GM21825 (cell line): Measurements from ENCODE around the gene TACC2.

Experiments used
- ATAC-seq: cut with Tn5 transposase; IDR thresholded peaks from one replicate; pipeline ENCODE4 v1.9.1; 2021; ENCODE audit warnings: mild to moderate bottlenecking, moderate library complexity; ENCODE audit not compliant: unreplicated experiment

TACC2 gene

DNA sequence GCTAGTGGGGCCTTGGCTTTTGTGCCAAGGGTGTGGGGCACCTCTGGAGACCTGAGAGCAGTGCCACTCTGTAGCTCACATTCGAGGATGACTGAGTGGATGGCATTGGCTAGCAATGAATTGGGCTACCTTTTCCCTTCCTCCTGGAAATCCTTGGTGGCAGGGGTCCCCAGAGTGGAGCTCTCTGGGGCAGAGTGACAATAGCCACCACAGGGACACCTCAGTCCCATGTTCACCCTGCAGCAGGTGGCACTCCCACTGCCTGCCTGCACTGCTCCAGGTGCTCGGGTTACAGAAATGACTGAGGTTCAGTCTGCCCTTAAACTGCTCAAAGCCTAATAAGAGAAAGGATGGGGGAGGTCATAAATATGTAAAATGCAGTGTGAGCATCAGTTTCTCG lies 300.0 kb downstream of the TACC2 start:
- ATAC-seq: no peak

DNA sequence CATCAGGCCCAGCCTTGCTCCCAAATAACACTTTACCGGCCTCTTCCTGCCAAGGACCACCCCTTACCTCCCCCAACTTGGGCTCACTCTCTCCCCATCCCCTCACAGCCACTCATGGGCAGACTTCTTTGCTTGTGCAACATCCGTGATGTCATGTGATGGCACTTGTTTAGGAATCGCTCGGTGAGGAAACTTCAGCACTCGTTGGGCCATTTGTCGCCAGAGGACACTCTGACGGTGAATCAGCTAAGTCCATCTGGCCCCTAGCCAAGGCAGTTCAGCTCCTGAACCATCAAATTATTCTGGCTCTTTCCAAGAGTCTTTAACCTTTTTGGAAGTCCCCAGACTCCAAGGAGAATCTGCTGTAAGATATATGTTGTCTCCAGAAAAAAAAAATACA lies 301.4 kb downstream of the TACC2 start:
- ATAC-seq: no peak

DNA sequence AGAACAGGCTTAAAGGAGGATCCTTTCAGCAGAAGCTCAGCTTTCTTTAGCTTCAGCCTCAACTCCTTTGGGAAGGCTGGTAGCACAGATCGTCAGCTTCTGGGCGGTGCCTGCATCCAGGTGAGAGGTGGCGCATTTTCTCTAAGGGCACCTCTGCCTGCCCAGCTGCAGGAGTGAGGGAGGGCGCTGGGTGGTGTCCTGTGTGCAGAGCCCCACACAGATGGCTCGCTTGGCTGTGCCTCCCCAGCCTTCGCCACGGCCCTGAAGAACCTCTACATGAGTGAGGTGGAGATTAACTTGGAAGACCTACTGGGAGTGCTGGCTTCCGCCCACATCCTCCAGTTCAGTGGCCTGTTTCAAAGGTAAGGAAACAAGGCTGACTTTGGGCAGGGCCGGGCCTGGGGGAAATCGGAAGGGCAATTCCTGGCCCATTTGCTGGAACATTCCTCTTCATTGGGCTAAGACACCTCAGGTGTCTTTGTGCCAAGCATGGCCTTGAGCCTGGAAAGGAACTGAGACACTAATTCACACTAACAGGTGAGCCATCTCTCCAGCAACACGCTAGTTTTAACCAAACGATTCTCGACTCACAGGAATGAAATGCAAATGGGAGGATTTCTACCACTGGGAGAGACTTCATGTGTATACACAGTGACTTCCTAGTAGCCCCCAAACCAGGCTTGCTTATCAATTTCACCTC lies 302.0 kb downstream of the TACC2 start:
- ATAC-seq: no peak

DNA sequence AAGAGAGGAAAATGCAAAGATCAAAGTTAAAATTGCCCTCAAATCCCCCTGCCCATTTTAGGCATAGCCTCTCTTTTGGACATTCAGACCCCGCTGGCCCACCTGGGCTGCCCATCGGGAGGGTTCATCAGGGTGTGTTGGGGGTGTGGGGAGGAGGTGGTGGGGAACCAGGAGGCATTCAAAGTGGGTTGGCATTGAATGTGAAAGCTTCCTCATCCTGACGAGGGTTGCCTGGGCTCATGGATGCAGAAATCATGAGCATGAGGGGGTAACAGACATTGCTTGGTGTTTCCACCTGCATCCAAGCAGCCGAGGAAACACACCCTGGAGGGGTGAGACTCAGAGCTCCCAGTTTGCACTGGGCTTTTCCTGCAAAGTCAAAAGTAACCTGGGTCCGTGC lies 302.8 kb downstream of the TACC2 start:
- no peak for ATAC-seq

DNA sequence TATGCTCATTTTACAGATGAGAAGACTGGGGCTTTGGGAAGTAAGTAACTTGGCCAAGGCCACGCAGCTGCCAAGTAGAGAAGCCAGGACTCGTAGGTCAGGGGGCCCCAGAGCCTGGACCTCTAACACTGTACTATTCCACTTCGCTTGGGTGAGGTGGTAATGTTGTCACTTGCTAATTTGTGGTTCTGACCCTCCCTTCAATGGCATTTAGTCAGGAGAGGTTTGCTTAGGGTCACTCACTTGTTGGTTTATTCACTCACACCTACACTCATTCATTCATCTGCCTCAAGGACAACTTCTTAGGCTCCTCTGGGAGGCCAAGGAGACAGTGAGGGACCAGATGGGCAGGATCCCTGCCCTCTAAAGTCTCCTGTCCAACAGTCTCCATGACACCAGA lies 303.4 kb downstream of the TACC2 start:
- ATAC-seq: no peak

DNA sequence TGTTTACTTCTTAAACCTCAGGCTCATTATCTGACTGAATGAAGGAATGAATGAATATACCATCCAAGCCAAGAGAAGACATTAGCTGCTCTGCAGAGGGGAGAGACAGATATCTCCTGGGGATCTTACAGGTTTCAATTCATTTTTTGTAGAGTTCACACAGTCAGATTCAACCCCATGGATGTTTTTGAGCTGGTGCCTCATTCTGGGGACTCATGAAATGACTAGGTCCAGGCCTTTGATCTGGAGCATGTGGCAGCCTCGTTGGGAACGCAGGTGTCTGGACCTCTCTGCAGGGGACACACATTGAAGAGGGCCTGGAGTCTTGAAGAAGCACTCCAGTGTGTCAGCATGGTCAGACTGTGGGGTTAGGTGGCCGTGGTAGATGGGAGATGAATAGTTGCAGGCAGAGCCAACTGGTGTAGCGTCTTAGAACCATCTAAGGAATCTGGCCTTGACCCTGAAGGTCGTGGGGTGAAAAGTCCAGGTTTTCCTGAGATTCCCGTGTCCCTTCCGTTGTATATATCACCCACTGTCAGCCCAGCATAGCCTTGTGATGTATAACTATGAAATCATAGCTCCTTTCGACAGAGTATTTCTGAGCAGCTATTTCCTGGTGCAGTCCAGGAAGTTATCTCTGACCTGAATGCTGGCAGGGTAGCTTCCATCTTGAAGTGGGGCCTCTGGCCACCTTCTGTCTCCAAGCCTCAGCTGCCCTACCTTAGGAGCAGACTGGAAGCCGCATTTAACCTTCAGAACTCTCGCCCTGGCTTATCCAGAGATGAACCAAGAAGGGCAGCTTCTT lies 304.4 kb downstream of the TACC2 start:
- no peak for ATAC-seq

DNA sequence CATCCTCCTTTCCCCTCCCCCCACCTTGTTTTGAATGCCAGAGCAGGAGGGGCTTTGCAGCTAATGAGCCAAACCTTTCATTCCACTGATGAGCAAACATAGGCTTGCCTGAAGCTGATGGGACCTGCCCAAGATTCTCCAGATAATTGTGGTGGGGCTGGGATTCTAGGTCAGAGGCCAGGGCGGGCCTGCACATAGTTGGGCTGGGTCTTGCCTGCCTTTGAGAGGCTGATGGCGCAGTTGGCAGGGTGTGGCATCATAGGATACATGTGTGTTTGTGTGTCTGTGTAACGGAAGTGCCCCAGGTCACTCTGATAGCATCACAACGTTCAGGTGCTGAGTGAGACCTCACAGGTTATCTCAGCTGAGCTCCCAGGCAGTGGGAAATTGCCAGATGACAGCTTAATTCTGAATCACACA lies 305.0 kb downstream of the TACC2 start:
- no peak for ATAC-seq

DNA sequence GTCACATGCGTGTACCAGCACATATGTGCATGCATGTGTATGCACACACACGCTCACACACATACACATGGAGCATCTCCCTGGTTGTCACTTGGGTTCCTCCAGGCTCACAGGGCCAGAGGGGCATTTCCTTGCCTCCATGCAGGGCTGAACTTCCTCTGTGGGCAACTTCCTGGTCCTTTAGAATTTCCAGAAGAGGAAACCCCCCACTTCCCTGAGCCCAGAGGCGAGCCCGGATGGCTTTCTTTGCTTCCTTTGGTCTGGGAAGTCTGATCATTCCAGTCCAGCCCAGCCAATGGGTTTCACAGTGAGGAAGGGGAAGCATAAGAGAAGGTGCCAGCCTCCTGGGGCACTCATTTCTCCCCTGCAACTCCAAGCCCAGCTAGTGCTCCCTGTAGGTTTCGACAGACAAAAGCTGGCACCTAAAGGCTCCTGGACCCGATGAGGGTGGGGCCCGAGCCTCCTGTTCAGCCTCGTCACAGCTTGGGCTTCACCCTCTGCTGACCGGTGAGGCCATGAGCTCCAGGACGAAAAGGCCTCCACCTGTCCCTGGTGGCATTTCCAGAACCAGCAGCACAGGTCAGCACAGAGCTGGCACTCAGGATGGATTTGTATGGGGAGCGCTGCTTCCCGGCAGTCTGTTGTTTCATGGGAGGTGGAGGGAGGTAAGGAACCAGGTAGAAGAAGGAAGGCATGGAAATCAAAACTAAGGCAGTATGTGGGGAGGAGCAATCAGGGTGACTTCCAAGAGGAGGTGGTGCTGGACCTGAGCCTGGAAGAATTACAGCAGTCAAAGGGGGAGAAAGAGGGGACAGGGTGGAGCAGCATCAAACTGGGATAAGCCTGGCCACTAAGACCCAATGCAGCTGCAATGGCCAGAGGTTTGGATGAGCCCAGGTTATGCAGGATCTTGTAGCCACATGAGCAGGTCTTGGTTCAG lies 305.8 kb downstream of the TACC2 start:
- ATAC-seq: no peak

DNA sequence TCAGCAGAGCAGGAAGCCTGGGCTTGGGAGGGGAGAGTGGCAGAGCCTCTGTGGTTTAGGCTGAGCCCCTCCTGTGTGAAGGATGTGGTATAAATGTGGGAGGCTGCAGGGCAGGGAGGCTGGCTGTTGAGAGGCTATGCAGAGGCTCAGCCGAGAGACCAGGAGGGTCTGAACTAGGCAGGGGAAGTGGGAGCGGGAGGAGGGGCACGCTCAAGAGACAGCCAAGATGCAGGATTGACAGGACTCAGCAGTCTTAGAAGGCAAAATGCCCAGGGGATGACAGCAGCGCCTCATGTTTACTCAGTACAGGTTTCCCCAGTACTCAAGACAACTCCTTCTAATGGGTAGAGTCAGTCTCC lies 306.5 kb downstream of the TACC2 start:
- ATAC-seq: no peak

DNA sequence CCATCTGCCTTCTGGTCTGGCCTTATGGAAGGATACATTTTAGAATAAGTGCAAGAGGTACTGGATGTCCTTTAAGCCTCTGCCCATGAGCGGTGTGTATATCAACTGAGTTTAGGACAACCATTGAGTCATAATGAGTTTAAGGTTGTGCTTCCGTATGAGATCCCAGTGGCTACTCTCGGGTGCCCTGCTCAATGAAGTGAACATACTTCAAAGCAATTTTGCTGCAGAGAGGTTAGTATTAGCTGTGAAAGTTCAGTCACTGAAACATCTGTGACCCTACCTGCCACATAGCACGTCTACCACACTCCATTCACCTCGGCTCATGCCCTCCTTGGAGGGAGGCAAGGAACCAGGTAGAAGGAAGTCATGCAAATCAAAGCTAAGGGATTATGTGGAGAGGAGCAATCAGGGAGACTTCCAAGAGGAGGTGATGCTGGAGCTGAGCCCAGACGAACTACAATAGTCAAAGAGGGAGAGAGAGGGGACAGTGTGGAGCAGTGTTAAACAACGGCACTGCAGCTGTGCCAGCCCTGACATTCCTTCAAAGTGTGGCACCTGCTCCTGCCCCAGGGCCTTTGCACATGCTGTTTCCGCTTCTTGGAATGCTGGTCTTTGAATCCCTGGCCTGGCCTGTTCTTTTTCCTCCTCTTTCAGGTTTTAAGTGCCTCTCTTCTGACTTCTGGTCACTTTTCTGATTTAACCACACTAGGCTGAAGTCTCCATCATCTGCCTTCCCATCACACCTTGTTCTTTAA lies 307.6 kb downstream of the TACC2 start:
- no peak for ATAC-seq

DNA sequence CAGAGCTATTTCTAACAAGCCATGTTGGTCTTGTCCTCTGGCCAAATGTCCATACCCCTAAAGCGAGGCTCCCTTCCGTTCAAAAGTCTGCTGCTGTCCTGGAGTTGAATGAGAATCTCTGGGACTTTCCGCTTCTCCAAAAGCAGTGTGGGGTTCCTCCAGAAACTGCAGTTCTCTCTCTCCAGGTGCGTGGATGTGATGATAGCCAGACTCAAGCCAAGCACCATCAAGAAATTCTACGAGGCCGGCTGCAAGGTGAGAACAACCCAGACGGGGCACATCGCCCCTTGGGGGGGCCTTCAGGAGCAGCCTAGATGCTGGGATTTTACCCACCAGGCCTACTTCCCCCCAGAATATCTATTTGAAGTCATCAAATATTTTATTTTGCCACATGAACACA lies 308.6 kb downstream of the TACC2 start:
- no peak for ATAC-seq

DNA sequence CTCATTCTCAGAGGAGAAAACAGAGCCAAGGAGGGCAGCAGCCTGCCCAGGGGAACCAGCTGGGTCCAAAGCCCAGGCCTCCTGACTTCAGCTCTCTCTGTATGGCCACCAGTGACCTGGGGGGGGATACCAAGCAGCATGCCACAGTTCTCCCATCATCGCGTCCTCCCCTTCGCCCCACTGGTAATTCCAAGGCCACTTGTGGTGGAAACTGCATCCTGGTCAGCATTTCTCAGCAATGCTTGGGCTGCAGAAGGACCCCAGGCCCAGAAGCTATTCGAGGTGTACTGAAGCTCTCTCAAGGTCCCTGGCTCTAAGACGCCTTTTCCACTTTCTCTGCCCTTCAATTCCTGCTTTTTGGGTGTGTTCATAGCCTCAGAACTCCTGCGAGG lies 309.2 kb downstream of the TACC2 start:
- no peak for ATAC-seq

DNA sequence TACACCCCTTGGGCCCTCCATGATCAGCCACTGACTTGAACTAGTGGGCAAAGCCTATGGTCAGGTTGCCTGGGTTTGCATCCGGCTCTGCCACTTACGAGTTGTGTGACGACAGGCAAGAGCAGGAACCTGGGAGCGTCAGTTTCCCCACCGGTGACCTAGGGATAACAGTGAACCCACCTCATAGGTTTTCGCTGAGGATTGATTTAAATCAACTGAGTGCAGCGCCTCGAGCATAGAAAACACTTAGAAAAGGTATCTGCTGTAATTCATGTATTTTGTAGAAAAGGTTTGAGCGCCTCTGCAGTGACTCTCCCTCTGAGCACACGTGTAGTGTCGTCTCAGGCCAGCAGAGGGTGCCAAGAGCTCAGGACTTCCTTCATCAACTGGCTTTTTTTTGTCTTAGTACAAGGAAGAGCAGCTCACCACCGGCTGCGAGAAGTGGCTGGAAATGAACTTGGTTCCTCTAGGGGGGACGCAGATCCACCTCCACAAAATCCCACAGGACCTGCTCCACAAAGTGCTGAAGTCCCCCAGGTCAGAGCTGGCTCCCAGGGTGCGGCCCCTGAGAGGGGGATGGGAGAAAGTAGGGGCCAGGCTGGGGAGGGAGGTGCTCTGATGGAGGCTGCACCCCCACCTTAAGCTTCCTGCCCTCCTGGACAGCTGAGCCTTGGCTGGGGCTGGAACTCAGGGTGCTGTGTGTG lies 309.8 kb downstream of the TACC2 start:
- peak; percentile 60 for ATAC-seq

DNA sequence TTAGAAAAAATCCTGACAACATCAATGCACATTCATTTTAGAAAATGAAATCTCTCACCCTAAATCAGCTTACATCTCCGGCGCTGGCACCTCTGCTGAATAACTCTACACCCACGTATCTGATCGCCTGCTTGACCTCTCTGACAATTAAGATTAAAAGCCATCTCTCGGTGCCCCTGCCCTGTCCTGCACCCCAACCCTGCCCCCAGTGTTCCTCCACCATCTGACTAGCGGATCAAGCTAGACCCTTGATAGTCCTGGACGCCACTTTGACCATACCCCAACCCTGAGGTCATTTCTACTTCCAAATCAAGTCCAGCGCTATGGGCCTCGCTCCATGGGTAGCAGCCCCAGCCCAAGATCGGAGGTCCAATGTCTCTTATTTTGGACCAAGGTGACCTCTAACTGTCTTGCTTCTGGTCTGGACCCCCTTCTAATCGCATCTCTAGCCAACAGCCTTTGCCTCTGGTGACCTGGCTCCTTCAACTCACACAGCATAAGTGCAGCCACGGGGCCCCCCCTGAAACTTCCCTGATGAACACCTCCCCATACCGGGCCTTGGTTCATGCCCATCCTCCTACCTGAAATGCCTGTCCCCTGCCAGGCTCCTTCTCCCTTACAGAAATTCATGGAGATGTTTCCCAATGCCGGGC lies 310.6 kb downstream of the TACC2 start:
- no peak for ATAC-seq

DNA sequence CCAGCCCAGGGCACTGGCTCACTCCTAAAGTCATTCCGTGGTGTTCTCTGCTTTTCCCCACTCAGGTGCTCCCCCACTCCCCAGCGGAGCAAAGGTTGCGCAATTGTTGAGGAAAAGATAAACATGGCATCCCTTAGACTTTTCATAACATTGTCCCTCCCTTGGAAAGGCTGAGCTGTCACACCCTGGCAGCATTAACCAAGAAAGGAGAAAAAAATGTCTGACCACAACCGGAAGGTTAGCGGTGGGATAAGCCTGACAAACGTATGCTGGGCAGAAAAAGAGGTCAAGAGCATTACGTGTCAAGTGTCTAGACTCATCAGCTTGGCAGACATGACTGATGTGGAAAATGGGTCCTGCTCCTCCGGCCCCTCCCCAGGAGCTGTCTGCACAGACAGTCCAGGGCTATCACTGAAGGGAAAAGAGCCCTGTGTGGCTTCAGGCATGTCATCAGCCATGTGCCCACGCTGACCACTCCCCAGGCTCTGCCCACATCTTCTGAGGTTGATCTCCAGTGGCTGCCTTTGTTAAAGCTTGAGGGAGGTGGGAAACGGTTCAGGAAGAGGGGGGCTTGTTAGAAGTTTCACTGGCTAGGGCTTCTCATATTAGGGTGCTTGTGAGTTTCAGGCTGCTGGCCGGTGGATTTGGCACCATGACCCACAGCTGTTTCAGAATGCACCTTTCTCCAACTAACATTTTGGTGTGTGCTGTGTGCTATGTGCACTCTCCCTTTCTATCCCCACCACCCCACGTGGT lies 312.3 kb downstream of the TACC2 start:
- ATAC-seq: no peak

DNA sequence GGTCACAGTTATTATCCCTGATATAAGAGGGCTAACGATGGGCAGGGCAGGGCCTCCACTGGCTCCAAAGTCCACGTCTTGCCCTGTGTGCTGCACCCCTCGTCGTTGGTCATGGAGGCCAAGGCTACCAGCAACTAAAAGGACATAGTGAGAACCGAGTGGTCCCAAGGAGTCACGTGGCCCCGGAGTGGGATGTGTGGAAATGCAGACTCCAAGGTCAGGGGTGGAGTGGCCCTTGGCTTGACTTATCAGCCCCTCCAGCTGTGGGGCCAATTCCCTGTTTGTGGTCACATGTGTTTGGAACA lies 312.8 kb downstream of the TACC2 start:
- ATAC-seq: no peak

DNA sequence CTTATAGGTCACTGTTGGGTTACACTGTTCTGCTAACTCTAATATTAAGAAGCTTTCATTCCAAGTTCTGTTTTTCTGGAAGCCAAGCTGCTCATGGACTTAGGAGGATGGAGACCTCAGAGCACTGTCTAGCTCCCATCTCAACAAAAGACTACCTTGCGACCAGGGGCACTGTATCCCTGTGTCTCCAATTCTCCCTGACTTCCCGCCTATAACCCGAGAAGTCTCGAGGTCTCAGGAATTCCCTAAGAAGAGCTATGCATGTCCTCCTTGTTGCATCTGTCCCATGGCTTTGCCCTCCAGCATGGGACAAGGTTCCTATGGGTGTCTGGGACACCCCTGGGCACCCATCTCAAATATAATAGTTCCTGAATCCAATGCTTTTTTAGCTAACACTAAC lies 313.4 kb downstream of the TACC2 start:
- no peak for ATAC-seq

DNA sequence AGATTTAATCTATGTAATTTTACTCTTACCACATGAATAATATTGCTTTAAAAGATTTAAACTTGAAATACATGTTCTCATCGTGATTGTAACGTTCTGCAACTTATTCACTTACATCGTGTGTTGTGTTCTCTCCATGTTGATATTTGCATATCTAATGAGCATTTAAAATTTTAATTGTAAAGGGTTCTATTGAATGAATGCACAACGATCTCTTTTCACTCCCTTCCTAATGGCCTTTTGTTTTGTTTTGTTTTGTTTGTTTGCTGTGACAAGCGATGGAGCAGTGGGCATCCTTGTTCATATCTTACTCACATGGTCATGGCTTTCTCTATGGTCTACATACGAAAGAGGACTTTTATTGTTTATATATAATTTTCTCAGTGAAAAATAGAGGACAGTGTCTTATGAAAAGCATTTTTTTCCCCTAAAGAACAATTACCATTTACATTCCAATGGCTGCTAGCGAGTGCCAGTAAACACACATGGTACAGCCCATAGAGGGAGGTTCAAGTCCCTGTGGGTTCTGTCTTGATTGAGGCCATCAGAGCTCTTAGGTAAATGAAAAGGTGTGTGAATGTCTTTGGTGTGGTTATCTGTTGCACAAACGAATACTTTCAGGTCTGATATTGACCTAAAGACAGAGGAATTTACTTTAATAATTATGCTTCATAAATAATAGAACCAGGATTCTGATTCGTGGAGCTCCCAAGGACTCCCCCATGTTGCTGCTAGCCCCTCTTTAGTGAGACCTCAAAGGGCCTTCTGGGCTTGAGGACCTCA lies 314.5 kb downstream of the TACC2 start:
- ATAC-seq: no peak
